Smooth muscle cell (in vitro differentiated cells): ENCODE measurements around the gene PLCG2. TPM values are rescaled to one million over a fixed set of nuclear protein-coding genes. Genes with fewer than 3 reads are reported as not detected.

ENCODE experiments used
- DNase-seq: peaks from one replicate; lab custom pipeline; 2025; ENCODE audit not compliant: unreplicated experiment; lab: John Stamatoyannopoulos, UW
- H2AFZ ChIP-seq: fragments of 200-600 bp; sonication (generic); 2 replicates; pipeline ENCODE4 v1.6.0; 2016; ENCODE audit warnings: antibody characterized with exemption, low read depth, mild to moderate bottlenecking
- H3F3A ChIP-seq: fragments of 200-600 bp; sonication (generic); 2 replicates; pipeline ENCODE4 v1.6.0; 2017; ENCODE audit warnings: antibody characterized with exemption, low read depth
- H3K27ac ChIP-seq: fragments of 200-600 bp; sonication (generic); 2 replicates; pipeline ENCODE4 v1.5.1; 2016; ENCODE audit warnings: low read depth, mild to moderate bottlenecking
- H3K27me3 ChIP-seq: fragments of 200-600 bp; sonication (generic); 2 replicates; pipeline ENCODE4 v1.6.1; 2016; ENCODE audit warnings: low read depth, mild to moderate bottlenecking
- H3K36me3 ChIP-seq: fragments of 200-600 bp; sonication (generic); 2 replicates; pipeline ENCODE4 v1.5.1; 2016; ENCODE audit warnings: low read depth
- H3K4me1 ChIP-seq: fragments of 200-600 bp; sonication (generic); 2 replicates; pipeline ENCODE4 v1.5.1; 2016; ENCODE audit warnings: low read depth
- H3K4me2 ChIP-seq: fragments of 200-600 bp; sonication (generic); 2 replicates; pipeline ENCODE4 v1.6.0; 2016; ENCODE audit warnings: mild to moderate bottlenecking
- H3K4me3 ChIP-seq: fragments of 200-600 bp; sonication (generic); 2 replicates; pipeline ENCODE4 v1.5.1; 2016; ENCODE audit warnings: mild to moderate bottlenecking
- H3K79me2 ChIP-seq: fragments of 200-600 bp; sonication (generic); 2 replicates; pipeline ENCODE4 v1.6.0; 2016; ENCODE audit warnings: low read depth, mild to moderate bottlenecking
- H3K9ac ChIP-seq: fragments of 200-600 bp; sonication (generic); 2 replicates; pipeline ENCODE4 v1.6.0; 2016; ENCODE audit warnings: low read depth
- H3K9me3 ChIP-seq: fragments of 200-600 bp; sonication (generic); replicated peaks from 2 replicates; pipeline ENCODE4 v1.5.1; 2016; ENCODE audit warnings: low read depth
- H4K20me1 ChIP-seq: fragments of 200-600 bp; sonication (generic); 2 replicates; pipeline ENCODE4 v1.6.0; 2016; ENCODE audit warnings: low read depth
- whole genome bisulfite sequencing: methylation state at CpG from one replicate; pipeline ENCODE4 v1.1.7; 2016; ENCODE audit warnings: low lambda C conversion rate; 5-methylcytosine and 5-hydroxymethylcytosine counted together
- polyA plus RNA-seq: library from polyadenylated mRNA; unstranded; fragments of >200 nt; fragmentation: Nextera tagmentation; extraction: Ambion mirVana; gene quantifications from 2 replicates; pipeline ENCODE4 v1.2.1, GENCODE V29; 2016
- total RNA-seq: library from RNA; depleted of rRNA; stranded (reverse); fragments of >200 nt; gene quantifications from 2 replicates; pipeline ENCODE4 v1.2.3, GENCODE V29; 2014
- TF ChIP-seq, protein P1 (sequence below): fragments of 200-600 bp; sonication (generic); IDR thresholded peaks from 2 replicates; pipeline ENCODE4 v1.5.1; 2017; ENCODE audit warnings: borderline replicate concordance, mild to moderate bottlenecking, antibody characterized with exemption; ENCODE audit not compliant: insufficient read depth, poor library complexity, severe bottlenecking

The PLCG2 gene
- total and polyA plus RNA-seq, 2 experiments from 2014 or later, result 1.7 TPM; not detected in 1

DNA sequence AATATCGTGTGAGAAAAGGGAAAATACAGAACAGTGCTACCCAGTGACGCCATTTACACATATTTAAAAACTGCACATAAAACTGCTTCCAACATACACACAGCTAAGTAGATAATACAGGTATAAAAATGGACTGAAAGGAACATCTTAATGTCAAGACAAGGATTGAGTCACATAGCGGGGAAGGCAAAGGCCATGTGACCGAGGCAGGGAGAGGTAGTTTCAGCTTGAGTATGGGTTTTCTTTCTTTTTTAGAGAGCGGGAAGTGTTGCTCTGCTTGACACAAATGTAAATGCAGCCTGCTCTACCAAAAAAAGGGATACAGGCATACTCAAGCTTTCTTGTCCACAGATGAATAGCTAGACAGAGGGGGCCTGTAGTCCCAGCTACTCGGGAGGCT is 185.7 kb downstream of the PLCG2 start:
- H3K4me1 ChIP-seq, result no peaks in the 10 kb centered on the region
- H3F3A ChIP-seq, result no peaks in the 10 kb centered on the region
- no peaks in the 10 kb centered on the region for H3K36me3 ChIP-seq
- H2AFZ ChIP-seq, result no peak overlapping the region
- no peak for DNase-seq
- H4K20me1 ChIP-seq, result no peaks in the 10 kb centered on the region
- TF ChIP-seq, protein P1, sequence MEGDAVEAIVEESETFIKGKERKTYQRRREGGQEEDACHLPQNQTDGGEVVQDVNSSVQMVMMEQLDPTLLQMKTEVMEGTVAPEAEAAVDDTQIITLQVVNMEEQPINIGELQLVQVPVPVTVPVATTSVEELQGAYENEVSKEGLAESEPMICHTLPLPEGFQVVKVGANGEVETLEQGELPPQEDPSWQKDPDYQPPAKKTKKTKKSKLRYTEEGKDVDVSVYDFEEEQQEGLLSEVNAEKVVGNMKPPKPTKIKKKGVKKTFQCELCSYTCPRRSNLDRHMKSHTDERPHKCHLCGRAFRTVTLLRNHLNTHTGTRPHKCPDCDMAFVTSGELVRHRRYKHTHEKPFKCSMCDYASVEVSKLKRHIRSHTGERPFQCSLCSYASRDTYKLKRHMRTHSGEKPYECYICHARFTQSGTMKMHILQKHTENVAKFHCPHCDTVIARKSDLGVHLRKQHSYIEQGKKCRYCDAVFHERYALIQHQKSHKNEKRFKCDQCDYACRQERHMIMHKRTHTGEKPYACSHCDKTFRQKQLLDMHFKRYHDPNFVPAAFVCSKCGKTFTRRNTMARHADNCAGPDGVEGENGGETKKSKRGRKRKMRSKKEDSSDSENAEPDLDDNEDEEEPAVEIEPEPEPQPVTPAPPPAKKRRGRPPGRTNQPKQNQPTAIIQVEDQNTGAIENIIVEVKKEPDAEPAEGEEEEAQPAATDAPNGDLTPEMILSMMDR, result no peak
- no peak overlapping the region for H3K9ac ChIP-seq
- H3K4me3 ChIP-seq, result no peak overlapping the region
- H3K27me3 ChIP-seq, result no peaks in the 10 kb centered on the region
- no peak overlapping the region for H3K4me2 ChIP-seq
- no peak overlapping the region for H3K27ac ChIP-seq
- no peaks in the 10 kb centered on the region for H3K79me2 ChIP-seq
- H3K9me3 ChIP-seq, result no peaks in the 10 kb centered on the region
- 86% methylated on average over 6 of the region's 6 CpGs for WGBS

DNA sequence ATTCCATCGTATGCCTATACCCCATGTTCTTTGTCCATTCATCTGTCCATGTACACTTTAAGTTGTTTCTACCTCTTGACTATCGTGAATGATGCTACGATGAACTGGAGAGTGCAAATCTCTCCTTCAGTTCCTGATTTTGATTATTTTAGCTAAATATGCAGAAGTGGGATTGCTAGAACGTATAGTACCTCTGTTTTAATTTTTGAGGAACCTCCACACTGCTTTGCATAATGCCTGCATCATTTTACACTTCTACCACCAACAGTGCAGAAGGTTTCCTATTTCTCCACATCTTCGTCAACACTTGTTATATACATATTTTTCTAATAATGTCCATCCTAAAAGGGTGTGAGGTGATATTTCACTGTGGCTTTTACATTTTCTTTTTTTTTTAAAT is 188.3 kb downstream of the PLCG2 start:
- WGBS, result 83% methylated on average over 5 of the region's 5 CpGs
- TF ChIP-seq, protein P1, result no peak
- no peak overlapping the region for H3K27ac ChIP-seq

DNA sequence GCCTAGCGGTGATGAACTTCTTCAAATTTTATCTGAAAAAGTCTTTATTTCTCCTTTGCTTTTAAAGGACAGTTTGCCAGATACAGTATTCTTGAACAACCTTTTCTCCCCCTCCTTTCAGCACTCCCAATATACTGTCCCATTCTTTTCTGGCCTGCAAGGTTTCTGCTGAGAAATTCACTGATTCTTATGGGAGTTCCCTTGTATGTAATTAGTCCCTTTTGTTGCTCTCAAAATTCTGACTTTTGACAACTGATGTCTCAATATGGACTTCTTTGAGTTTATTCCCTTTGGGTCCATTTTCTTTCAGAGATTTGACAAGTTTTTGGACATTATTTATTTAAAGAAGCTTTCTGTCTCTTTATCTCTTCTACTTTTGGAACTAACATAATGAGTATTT is 192.8 kb downstream of the PLCG2 start:
- H3K36me3 ChIP-seq, result no peaks in the 10 kb centered on the region
- no peak overlapping the region for H3K27ac ChIP-seq
- H3K9ac ChIP-seq, result no peak overlapping the region
- H3K27me3 ChIP-seq, result no peaks in the 10 kb centered on the region
- H2AFZ ChIP-seq, result no peak overlapping the region
- H3F3A ChIP-seq, result no peaks in the 10 kb centered on the region
- H3K4me3 ChIP-seq, result no peak overlapping the region
- peaks cover 3% of the 10 kb centered on the region for H3K9me3 ChIP-seq
- TF ChIP-seq, protein P1, result no peak
- DNase-seq, result no peak
- H3K4me1 ChIP-seq, result no peaks in the 10 kb centered on the region
- H3K4me2 ChIP-seq, result no peak overlapping the region
- no peaks in the 10 kb centered on the region for H3K79me2 ChIP-seq
- WGBS, result 100% methylated on average over 1 of the region's 1 CpG
- H4K20me1 ChIP-seq, result no peaks in the 10 kb centered on the region

More for the DNA sequence above, 188.3 kb downstream of the PLCG2 start:
- no peaks in the 10 kb centered on the region for H3K36me3 ChIP-seq
- no peaks in the 10 kb centered on the region for H3K4me1 ChIP-seq
- no peaks in the 10 kb centered on the region for H3F3A ChIP-seq
- no peak overlapping the region for H3K4me2 ChIP-seq
- H2AFZ ChIP-seq, result no peak overlapping the region
- no peak for DNase-seq
- no peaks in the 10 kb centered on the region for H3K27me3 ChIP-seq
- peaks cover 3% of the 10 kb centered on the region for H3K9me3 ChIP-seq
- H3K9ac ChIP-seq, result no peak overlapping the region
- no peaks in the 10 kb centered on the region for H3K79me2 ChIP-seq
- H3K4me3 ChIP-seq, result no peak overlapping the region
- H4K20me1 ChIP-seq, result no peaks in the 10 kb centered on the region

DNA sequence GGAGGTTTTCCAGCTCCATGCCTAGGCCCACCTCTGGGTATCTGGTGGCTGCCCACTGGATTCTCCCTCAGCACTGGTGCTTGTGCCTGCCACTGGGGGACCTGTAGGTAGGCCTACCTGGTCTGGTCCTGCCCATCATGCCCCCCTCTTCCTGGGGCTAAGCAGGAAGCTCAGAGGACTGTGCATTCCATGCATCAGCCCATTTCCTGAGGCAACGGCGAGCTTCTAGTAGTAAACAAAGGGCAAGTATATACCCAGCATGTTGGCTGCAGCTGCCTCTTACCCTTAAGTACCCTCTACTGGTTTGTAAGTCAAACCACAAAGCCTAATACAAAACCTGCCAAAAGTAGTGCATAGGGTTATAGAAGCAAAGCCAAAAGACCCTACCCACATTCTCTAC is 194.6 kb downstream of the PLCG2 start:
- no peak overlapping the region for H3K9ac ChIP-seq
- H3K27me3 ChIP-seq, result no peaks in the 10 kb centered on the region
- no peaks in the 10 kb centered on the region for H3K4me1 ChIP-seq
- no peaks in the 10 kb centered on the region for H3K36me3 ChIP-seq
- no peak overlapping the region for H3K4me3 ChIP-seq
- H3K79me2 ChIP-seq, result no peaks in the 10 kb centered on the region
- no peak for DNase-seq
- TF ChIP-seq, protein P1, result no peak
- WGBS, result 73% methylated on average over 2 of the region's 2 CpGs
- H3K4me2 ChIP-seq, result no peak overlapping the region
- H3F3A ChIP-seq, result no peaks in the 10 kb centered on the region
- H4K20me1 ChIP-seq, result no peaks in the 10 kb centered on the region
- no peak overlapping the region for H2AFZ ChIP-seq
- no peak overlapping the region for H3K27ac ChIP-seq
- peaks cover 3% of the 10 kb centered on the region for H3K9me3 ChIP-seq
